D721Med (cell line): ENCODE results near the gene PCSK7.
A peak's percentile ranks its signal among the peaks of the same experiment; 100 is the strongest.
"Not testable (repeated sequence)": the region's sequence is repeated elsewhere in the genome, so short reads cannot be mapped to it uniquely, and the experiment has no call there.

Source experiments
- DNase-seq: peaks from one replicate; pipeline ENCODE4 v3.0.0; 2011; ENCODE audit warnings: low spot score; ENCODE audit not compliant: insufficient read length
- FAIRE-seq: peaks from 2 replicates; lab custom pipeline; 2011; peaks lifted over from hg19 to GRCh38; lab: Jason Lieb, UNC
- TF ChIP-seq, protein P1 (sequence below): IDR thresholded peaks from 2 replicates; pipeline ENCODE4 v1.5.1; 2012; ENCODE audit warnings: mild to moderate bottlenecking, control low read depth; ENCODE audit not compliant: insufficient read depth; ENCODE audit errors: missing control alignments

The PCSK7 gene, protein sequence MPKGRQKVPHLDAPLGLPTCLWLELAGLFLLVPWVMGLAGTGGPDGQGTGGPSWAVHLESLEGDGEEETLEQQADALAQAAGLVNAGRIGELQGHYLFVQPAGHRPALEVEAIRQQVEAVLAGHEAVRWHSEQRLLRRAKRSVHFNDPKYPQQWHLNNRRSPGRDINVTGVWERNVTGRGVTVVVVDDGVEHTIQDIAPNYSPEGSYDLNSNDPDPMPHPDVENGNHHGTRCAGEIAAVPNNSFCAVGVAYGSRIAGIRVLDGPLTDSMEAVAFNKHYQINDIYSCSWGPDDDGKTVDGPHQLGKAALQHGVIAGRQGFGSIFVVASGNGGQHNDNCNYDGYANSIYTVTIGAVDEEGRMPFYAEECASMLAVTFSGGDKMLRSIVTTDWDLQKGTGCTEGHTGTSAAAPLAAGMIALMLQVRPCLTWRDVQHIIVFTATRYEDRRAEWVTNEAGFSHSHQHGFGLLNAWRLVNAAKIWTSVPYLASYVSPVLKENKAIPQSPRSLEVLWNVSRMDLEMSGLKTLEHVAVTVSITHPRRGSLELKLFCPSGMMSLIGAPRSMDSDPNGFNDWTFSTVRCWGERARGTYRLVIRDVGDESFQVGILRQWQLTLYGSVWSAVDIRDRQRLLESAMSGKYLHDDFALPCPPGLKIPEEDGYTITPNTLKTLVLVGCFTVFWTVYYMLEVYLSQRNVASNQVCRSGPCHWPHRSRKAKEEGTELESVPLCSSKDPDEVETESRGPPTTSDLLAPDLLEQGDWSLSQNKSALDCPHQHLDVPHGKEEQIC

DNA sequence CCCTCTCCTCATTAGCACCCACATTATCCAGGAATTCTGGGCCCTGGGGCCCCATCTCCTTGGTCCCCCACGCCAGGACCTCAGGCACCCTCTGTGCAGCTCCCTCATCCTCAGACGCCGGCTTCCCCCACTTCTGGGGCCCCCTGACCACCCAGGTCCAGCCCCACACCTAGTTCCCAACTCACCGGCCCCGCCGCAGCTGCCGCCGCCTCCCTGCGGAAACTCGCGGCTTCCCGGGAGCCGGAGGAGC lies at the start of gene PCSK7:
Gene PCSK7, minus strand, starts transcription at position 232 of the 250 bp plus-strand sequence. CDS start 2,229 bp downstream, outside the sequence.
- peak; percentile 91 for DNase-seq
- FAIRE-seq, result no peak

DNA sequence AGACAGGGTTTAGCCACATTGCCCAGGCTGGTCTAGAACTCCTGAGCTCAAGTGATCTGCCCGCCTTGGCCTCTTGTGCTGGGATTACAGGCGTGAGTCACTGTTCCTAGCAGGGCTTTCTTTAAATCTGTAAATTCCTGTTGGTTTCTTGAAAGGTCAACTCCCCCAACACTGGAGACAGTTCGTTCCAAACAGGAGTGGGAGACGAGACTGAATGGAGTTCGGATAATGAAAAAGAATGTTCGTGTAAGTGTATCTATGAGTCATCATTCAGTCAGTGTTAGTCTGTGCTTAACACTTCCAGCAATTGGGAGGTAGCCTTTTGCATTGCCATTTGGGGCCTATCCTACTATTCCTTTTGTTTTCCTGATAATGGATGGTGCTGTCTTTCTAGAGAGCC lies 49.3 kb upstream of the PCSK7 start:
- TF ChIP-seq, protein P1, sequence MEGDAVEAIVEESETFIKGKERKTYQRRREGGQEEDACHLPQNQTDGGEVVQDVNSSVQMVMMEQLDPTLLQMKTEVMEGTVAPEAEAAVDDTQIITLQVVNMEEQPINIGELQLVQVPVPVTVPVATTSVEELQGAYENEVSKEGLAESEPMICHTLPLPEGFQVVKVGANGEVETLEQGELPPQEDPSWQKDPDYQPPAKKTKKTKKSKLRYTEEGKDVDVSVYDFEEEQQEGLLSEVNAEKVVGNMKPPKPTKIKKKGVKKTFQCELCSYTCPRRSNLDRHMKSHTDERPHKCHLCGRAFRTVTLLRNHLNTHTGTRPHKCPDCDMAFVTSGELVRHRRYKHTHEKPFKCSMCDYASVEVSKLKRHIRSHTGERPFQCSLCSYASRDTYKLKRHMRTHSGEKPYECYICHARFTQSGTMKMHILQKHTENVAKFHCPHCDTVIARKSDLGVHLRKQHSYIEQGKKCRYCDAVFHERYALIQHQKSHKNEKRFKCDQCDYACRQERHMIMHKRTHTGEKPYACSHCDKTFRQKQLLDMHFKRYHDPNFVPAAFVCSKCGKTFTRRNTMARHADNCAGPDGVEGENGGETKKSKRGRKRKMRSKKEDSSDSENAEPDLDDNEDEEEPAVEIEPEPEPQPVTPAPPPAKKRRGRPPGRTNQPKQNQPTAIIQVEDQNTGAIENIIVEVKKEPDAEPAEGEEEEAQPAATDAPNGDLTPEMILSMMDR, result no peak
- DNase-seq (no peak), FAIRE-seq (no peak)

More for the DNA sequence above, at the start of gene PCSK7:
- TF ChIP-seq, protein P1, result no peak

DNA sequence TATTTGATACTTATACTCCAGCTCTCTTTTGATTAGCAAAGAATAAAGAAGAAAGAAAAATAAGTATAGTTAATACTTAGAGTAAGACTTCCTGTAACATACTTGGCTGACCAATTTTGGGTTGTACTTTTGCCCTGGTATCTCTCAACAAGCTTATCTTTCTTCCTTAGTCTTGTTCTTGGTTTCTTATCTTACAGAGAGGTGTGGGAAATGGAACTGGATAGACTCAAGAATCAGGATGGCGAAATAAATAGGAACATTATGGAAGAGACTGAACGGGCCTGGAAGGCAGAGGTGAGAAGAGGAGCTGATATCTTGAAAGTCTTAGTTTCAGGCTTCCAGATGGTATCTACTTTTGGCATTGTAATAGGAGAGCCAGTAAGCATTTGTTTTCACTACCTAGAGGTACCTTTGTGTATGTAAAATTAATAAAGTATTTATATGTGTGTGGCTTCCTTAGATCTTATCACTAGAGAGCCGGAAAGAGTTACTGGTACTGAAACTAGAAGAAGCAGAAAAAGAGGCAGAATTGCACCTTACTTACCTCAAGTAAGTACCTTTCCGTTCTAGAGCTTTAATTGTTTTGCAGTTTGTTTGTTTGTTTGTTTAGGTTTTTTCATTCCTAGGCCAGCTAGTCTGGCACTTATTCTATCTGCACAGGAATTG lies 48.0 kb upstream of the PCSK7 start:
- TF ChIP-seq, protein P1, result no peak
- DNase-seq (no peak), FAIRE-seq (no peak)

DNA sequence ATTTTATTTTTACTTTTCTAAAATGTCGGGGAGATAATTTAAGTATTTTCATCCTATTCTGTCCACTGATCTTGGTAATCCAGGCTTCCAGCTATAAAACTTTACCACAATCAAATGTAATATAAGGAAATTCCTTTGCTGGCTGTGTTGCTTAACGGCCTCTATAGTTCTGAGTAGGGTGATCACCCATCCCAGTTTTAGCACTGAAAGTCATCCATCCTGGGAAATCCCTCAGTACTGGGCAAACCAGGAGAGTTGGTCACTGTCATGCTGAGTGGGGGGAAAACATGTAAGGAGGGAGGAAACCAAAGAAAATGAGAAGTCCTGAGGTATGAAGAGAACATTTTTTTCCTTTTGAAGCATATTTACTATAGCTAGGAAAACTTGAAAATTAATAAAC lies 46.5 kb upstream of the PCSK7 start:
- DNase-seq (no peak), FAIRE-seq (no peak)
- TF ChIP-seq, protein P1, result no peak

DNA sequence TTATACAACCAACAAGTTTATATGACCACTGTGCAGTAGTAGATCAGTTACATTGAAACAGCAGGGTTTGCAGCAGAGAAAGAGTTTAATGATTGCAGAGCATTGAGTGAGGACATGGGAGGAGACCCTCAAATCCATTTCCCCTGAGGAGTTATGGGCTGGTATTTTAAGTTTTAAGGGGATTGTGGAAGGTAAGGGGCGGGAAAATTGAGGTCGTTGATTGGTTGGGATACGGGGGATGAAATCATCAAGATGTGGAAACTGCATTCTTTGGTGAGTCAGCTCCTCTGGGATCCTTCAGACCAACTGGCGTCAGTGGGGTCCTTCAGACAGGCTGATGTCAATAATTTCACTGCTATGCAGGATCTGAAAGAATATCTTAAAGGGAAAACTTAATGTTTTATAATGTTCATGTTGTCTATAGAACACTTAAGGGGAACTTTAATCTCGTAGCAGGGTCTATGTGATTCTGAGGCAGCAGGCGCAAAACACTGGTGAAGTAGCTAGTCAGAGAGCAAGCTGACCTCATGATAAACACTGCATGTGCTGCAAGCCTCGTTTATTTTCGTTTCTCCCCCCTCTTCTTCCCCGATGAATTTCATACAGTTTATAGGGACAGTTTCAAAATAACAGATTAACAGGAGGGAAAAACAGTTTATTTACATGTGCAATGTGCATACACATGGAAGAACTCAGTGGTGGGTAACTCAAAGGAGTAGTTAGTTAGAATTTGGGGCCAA lies 41.8 kb upstream of the PCSK7 start:
- DNase-seq (no peak), FAIRE-seq (no peak)
- TF ChIP-seq, protein P1, result no peak

DNA sequence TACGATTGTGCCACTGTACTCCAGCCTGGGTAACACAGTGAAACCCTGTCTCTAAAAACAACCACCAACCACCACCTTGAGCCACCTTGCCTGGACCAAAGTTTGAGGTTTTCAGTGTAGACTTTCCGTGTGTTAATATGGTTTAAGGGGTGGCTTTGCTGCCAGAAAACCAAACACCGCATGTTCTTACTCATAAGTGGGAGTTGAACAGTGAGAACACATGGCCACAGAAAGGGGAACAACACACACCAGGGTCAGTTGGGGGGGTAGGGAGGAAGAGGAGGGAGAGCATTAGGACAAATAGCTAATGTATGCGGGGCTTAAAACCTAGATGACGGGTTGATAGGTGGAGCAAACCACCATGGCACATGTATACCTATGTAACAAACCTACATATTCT lies 40.3 kb upstream of the PCSK7 start:
- DNase-seq, FAIRE-seq: not testable (repeated sequence)

DNA sequence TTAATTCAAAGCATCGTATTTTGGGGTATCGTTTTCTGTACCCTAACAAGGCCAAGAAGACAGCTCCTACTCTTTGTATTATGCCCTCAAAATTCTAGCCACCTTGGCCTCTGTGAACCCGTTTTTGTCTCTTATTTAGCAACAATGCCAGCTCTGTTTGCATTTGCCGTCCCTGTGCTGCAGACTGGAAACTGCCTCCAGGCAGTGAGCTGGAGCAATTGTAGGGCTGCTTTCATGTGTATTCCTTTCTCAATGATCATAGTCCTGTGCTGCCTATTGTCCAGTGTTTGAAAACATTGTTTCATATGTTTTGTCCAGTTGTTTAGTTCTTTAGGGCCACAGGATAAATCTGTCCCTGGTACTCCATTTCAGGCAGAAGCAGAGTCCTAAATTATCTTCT lies 39.3 kb upstream of the PCSK7 start:
- no peak for DNase-seq
- no peak for FAIRE-seq
- TF ChIP-seq, protein P1, result no peak
